Liver (tissue), 3 donors: ENCODE measurements around the gene VWA5A.

Experiments
- CTCF ChIP-seq: fragments of 150-350 bp; IDR thresholded peaks from 2 replicates; pipeline ENCODE4 v1.5.1; 2017; ENCODE audit warnings: improper control_type of control experiment, low read depth, low read length; ENCODE audit not compliant: missing input control
- EGR1 ChIP-seq, 2 donors: IDR thresholded peaks; 2 replicates each; pipeline ENCODE4 v1.6.1; 2016 to 2018; ENCODE audit warnings: antibody characterized with exemption in 2 of 2, low read depth in 2 of 2
- HNF4G ChIP-seq: IDR thresholded peaks from 2 replicates; pipeline ENCODE4 v1.6.1; 2016; ENCODE audit warnings: antibody characterized with exemption
- JUND ChIP-seq, 2 donors: IDR thresholded peaks; 2 replicates each; pipeline ENCODE4 v1.6.1; 2016; ENCODE audit warnings: antibody characterized with exemption in 2 of 2
- MAX ChIP-seq: IDR thresholded peaks from 2 replicates; pipeline ENCODE4 v1.6.1; 2016; ENCODE audit warnings: antibody characterized with exemption
- RAD21 ChIP-seq, 2 donors: IDR thresholded peaks; 2 replicates each; pipeline ENCODE4 v1.6.1; 2016; ENCODE audit warnings: antibody characterized with exemption in 2 of 2, mild to moderate bottlenecking in 2 of 2
- RXRA ChIP-seq, 2 donors: IDR thresholded peaks; 2 replicates each; pipeline ENCODE4 v1.6.1; 2017 to 2018; ENCODE audit warnings: antibody characterized with exemption in 2 of 2, mild to moderate bottlenecking in 1 of 2
- YY1 ChIP-seq: IDR thresholded peaks from 2 replicates; pipeline ENCODE4 v1.6.1; 2016; ENCODE audit warnings: antibody characterized with exemption, mild to moderate bottlenecking
- TF ChIP-seq, protein P1 (sequence below): IDR thresholded peaks from 2 replicates; pipeline ENCODE4 v1.6.1; 2016; ENCODE audit warnings: antibody characterized with exemption, mild to moderate bottlenecking
- TF ChIP-seq, protein P2 (sequence below): IDR thresholded peaks from 2 replicates; pipeline ENCODE4 v1.6.1; 2016; ENCODE audit warnings: antibody characterized with exemption
- donor health status: healthy.
- donor health status: healthy.

DNA sequence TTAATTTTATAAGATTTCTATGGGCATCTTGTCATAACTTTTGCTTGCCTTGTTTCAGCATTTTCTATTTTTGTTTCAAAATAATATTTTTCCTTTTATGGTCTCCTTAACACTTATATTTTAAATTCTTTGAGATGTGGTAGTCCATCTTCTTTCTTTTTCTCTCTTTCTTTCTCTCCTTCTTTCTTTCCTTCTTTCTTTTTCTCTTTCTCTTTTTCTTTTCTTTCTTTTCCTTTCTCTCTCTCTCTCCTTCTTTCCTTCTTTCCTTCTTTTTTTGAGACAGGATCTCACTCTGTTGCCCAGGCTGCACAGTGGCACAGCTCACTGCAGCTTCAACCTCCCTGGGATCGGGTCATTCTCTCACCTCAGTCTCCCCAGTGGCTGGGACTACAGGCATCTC is 38.0 kb upstream of the VWA5A start:
- TF ChIP-seq CTCF (no peak), MAX (no peak), JUND (IDR thresholded peaks at IDR 0.05) (no peak), RXRA (IDR thresholded peaks at IDR 0.05) (no peak), EGR1 (IDR thresholded peaks at IDR 0.05; ENCODE audit: low read depth in 2 of 2) (no peak), RAD21 (IDR thresholded peaks at IDR 0.05) (no peak), HNF4G (no peak), YY1 (no peak)
- TF ChIP-seq, protein P1, sequence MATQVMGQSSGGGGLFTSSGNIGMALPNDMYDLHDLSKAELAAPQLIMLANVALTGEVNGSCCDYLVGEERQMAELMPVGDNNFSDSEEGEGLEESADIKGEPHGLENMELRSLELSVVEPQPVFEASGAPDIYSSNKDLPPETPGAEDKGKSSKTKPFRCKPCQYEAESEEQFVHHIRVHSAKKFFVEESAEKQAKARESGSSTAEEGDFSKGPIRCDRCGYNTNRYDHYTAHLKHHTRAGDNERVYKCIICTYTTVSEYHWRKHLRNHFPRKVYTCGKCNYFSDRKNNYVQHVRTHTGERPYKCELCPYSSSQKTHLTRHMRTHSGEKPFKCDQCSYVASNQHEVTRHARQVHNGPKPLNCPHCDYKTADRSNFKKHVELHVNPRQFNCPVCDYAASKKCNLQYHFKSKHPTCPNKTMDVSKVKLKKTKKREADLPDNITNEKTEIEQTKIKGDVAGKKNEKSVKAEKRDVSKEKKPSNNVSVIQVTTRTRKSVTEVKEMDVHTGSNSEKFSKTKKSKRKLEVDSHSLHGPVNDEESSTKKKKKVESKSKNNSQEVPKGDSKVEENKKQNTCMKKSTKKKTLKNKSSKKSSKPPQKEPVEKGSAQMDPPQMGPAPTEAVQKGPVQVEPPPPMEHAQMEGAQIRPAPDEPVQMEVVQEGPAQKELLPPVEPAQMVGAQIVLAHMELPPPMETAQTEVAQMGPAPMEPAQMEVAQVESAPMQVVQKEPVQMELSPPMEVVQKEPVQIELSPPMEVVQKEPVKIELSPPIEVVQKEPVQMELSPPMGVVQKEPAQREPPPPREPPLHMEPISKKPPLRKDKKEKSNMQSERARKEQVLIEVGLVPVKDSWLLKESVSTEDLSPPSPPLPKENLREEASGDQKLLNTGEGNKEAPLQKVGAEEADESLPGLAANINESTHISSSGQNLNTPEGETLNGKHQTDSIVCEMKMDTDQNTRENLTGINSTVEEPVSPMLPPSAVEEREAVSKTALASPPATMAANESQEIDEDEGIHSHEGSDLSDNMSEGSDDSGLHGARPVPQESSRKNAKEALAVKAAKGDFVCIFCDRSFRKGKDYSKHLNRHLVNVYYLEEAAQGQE, result no peak
- TF ChIP-seq, protein P2, sequence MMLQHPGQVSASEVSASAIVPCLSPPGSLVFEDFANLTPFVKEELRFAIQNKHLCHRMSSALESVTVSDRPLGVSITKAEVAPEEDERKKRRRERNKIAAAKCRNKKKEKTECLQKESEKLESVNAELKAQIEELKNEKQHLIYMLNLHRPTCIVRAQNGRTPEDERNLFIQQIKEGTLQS, result no peak
